ENCODE results near the gene XRRA1.

XRRA1 gene

DNA sequence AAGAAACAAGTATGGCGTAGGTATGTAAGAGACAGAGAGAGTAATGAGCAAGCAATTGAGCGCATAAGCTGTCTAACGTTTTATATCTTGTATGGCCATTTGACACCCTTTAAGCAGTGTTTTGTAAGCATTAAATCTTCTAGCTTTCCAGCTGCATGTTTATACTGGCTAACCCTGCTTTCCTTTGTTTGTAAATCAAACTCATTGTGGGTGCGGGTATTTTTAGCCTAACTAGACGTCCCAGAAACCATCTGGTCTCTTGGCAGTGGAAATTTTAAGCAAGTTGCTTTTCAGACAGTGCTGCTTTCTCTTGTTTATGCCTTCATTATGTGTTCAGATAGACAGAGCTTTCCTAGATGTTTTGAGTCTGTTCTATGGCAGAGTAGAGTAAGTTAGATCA is 126.7 kb downstream of the XRRA1 start:
- no peak for DNase-seq

GRCh38 chr11:74820763-74821162 is 128.1 kb downstream of the XRRA1 start:
- DNase-seq, result no peak

DNA sequence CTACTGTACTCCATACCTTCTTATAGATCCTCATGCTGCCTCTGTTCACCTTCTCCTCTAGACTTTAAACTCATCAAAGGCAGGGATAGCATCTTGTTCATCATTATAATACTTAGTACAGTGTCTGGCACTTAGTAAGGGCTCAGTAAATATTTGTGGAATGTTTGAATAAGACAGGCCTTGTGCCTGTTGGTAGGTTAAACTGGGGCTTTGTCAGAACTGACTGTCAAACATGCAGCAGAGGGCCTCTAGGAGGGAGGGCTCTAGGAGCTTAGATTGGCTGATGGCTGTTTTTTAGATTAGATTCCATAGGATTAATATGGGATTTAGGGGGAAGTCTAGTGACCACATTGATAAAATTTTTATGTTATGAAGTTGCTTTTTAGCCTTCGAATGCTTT is 129.5 kb downstream of the XRRA1 start:
- DNase-seq, result no peak

- DNase-seq, result no peak
Measured at GRCh38 chr11:74818283-74818946, 130.5 kb downstream of the XRRA1 start.

DNA sequence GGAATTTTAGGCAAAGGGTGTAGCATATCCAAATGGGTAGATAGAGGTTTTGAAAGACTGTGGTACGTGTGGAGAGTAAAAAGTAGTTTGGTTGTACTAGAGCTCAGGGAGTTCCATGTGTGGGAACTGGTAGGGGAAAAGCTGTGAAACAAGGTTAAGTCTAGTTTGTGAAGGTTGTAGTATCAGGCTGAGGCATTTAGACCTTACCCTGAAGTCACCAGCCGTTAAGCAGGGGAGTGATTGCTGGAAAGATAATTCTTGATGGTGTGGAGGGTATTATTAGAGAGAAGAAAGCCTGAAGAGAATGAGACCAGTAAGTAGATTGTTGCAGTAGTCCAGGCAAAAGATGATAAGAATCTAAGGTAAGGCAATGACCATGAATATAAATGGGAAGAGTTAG is 132.2 kb downstream of the XRRA1 start:
- DNase-seq, result no peak

DNA sequence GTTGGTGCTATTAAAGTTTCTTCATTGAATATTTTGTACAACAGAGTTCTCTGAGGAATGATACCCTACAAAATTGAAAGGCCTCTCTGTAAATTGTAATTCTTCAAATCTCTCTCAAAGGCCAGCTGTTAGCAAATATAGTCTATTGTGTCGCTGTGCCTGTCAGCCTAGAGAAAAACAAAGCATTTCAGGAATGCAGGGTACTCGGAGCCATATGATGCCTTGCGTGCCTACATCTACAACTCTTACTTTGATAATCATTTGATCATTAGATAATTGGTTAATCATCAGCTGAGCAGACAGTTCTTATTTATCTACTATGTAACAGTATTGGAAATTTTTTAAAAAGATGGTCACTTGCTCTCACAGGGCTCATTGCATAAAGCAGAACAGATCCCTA is 132.9 kb downstream of the XRRA1 start:
- DNase-seq, result no peak

DNA sequence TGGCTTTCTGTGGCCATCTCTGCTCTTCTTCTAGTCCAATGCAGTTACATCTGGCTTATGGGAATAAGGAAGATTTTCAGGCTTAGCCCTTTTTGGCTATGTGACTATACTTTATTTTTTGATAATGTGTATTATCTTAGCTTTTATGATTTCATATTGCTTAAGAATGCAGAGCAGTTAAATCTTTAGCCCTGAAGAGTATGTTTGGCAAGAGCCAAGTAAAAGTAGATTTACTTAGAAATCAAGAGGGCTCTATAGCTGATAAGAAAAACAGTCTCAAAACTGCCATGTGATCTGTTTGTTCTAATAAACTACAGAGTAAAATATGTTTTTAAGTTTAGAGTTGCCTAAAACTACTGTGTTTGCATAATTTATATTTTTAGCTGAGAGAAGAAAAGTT is 139.1 kb downstream of the XRRA1 start:
- DNase-seq, result no peak

- DNase-seq, result no peak
Measured at GRCh38 chr11:74806267-74806666, 142.6 kb downstream of the XRRA1 start.

- DNase-seq, result no peak
Measured at GRCh38 chr11:74791333-74792100, 157.4 kb downstream of the XRRA1 start.
